T-cell (primary cell): Measurements from ENCODE around the gene PNRC2. TPM values are rescaled to one million over a fixed set of nuclear protein-coding genes. Genes with fewer than 3 reads are reported as not detected.

ENCODE experiments used
- ATAC-seq, 4 experiments: fragments of 200-7000 bp in 3 of 4; fragments of 150-1000 bp in 1 of 4; cut with Tn5 transposase; replicated peaks in 1 of 4; 1 replicate in 3 of 4; 2 replicates in 1 of 4; pipeline ENCODE4 v1.10.0; 2021; ENCODE audit warnings: moderate library complexity in 3 of 4, mild to moderate bottlenecking in 2 of 4, moderate number of reproducible peaks in 1 of 4
- CTCF ChIA-PET, 2 donors: fragments of 300-600 bp; sonication (Branson Sonifier 250); formaldehyde crosslinking; loops; one replicate each; lab custom pipeline; 2022; ENCODE audit warnings: antibody characterized with exemption in 2 of 2; lab: Charles Lee
- POLR2A ChIA-PET, 2 donors: fragments of 300-600 bp; sonication (Branson Sonifier 250); formaldehyde crosslinking; loops; one replicate each; lab custom pipeline; 2022; ENCODE audit warnings: antibody characterized with exemption in 2 of 2; lab: Charles Lee
- DNase-seq, 35 experiments: peaks; one replicate each; pipeline versions ENCODE4 v3.0.0 to v3.0.0-alpha.2; 2013 to 2023
- H3K27ac ChIP-seq: one replicate; pipeline ENCODE4 v1.5.1; 2013; ENCODE audit warnings: low read length
- H3K27me3 ChIP-seq, 2 experiments: replicated peaks in 1 of 2; 1 replicate in 1 of 2; 2 replicates in 1 of 2; pipeline versions ENCODE4 v1.6.1 to v1.7.0; 2013; ENCODE audit warnings: low read length in 1 of 2, mixed read lengths in 1 of 2; ENCODE audit not compliant: control insufficient read depth in 2 of 2, insufficient read depth in 2 of 2; ENCODE audit errors: extremely low read depth in 1 of 2
- H3K36me3 ChIP-seq, 2 donors: 1 replicate in 1 of 2; 2 replicates in 1 of 2; pipeline versions ENCODE4 v1.6.1 to v1.7.0; 2013; ENCODE audit warnings: low read length in 1 of 2; ENCODE audit not compliant: control insufficient read depth in 2 of 2, insufficient read depth in 1 of 2; ENCODE audit errors: extremely low read depth in 1 of 2
- H3K4me1 ChIP-seq, 2 experiments: 1 replicate in 1 of 2; 2 replicates in 1 of 2; pipeline versions ENCODE4 v1.6.1 to v1.7.0; 2013; ENCODE audit warnings: low read length in 2 of 2, mixed read lengths in 1 of 2; ENCODE audit not compliant: insufficient read depth in 2 of 2, control insufficient read depth in 1 of 2; ENCODE audit errors: extremely low read depth in 1 of 2
- H3K4me3 ChIP-seq, 2 donors: 1 replicate in 1 of 2; 2 replicates in 1 of 2; pipeline versions ENCODE4 v1.5.1 to v1.7.0; 2013; ENCODE audit warnings: mild to moderate bottlenecking in 2 of 2, low read length in 1 of 2, moderate library complexity in 1 of 2; ENCODE audit not compliant: control insufficient read depth in 1 of 2; ENCODE audit errors: extremely low read depth in 1 of 2
- H3K9me3 ChIP-seq: 2 replicates; pipeline ENCODE4 v1.7.0; 2013
- H3K27ac Mint-ChIP-seq, 2 donors: one replicate each; pipeline ENCODE4 v1.8.0; 2020 to 2021; ENCODE audit warnings: mild to moderate bottlenecking in 2 of 2, mixed read lengths in 2 of 2
- H3K27me3 Mint-ChIP-seq, 2 donors: one replicate each; pipeline ENCODE4 v1.8.0; 2021 to 2022; ENCODE audit warnings: mixed read lengths in 2 of 2
- H3K36me3 Mint-ChIP-seq: one replicate; pipeline ENCODE4 v1.8.0; 2021; ENCODE audit warnings: mixed read lengths
- H3K4me1 Mint-ChIP-seq, 3 donors: one replicate each; pipeline ENCODE4 v1.8.0; 2020 to 2022; ENCODE audit warnings: mixed read lengths in 3 of 3, mild to moderate bottlenecking in 1 of 3
- H3K4me3 Mint-ChIP-seq, 3 donors: one replicate each; pipeline ENCODE4 v1.8.0; 2020 to 2022; ENCODE audit warnings: mild to moderate bottlenecking in 3 of 3, mixed read lengths in 3 of 3, moderate library complexity in 3 of 3
- H3K9me3 Mint-ChIP-seq, 3 donors: one replicate each; pipeline ENCODE4 v1.8.0; 2020 to 2022; ENCODE audit warnings: mixed read lengths in 3 of 3
- WGBS: methylation state at CpG from one replicate; pipeline ENCODE4 v1.1.5; 2013; ENCODE audit warnings: missing lambda C conversion rate; ENCODE audit not compliant: insufficient coverage; 5-methylcytosine and 5-hydroxymethylcytosine counted together
- total RNA-seq, 35 experiments: library from RNA in 6 of 35; stranded (reverse) in 6 of 35; fragments of 120-200 nt in 1 of 35; gene quantifications; one replicate each; pipeline versions ENCODE4 v1.2.1 to v1.2.4 and lab custom pipeline; 2013 to 2026

PNRC2 gene
- total RNA-seq, 5 donors from 2014 or later (not counting 1 experiment from before 2014, with no cell fraction given), result 135 to 159 (median 139) TPM

GRCh38 chr1:23995431-23995837, 35.8 kb downstream of the PNRC2 start:
- Histone ChIP-seq H3K27ac (no peak overlapping the region), H3K36me3 (no peaks in the 10 kb centered on the region), H3K9me3 (no peaks in the 10 kb centered on the region), H3K4me3 (no peak overlapping the region), H3K4me1 (no peaks in the 10 kb centered on the region), H3K27me3 (no peaks in the 10 kb centered on the region)
- no peak for ATAC-seq
- CTCF ChIA-PET, result no interaction called here
- WGBS, result 28% methylated on average over 3 of the region's 13 CpGs
- POLR2A ChIA-PET, result no interaction called here
- no peak for DNase-seq
- H3K27me3 Mint-ChIP-seq, result no peaks in the 10 kb centered on the region
- peaks cover 0 to 3% (median 0%) of the 10 kb centered on the region in 3 donors for H3K4me1 Mint-ChIP-seq
- no peak overlapping the region for H3K27ac Mint-ChIP-seq
- no peaks in the 10 kb centered on the region for H3K36me3 Mint-ChIP-seq
- H3K9me3 Mint-ChIP-seq, result no peaks in the 10 kb centered on the region
- no peak overlapping the region for H3K4me3 Mint-ChIP-seq

- H3K9me3 Mint-ChIP-seq, result no peaks in the 10 kb centered on the region
- POLR2A ChIA-PET, result no interaction called here
- CTCF ChIA-PET, result interaction anchor here in 1 of 2 donors (0.6 kb wide), 1 partner anchor 412 kb away, joined by 12 read pairs; no protein-coding TSS in a partner anchor
- no peak overlapping the region for H3K4me3 ChIP-seq
- no peaks in the 10 kb centered on the region for H3K4me1 ChIP-seq
- H3K27ac Mint-ChIP-seq, result no peak overlapping the region
- H3K27me3 Mint-ChIP-seq, result no peaks in the 10 kb centered on the region
- 92% methylated on average over 4 of the region's 10 CpGs for WGBS
- no peak overlapping the region for H3K27ac ChIP-seq
- H3K4me3 Mint-ChIP-seq, result no peak overlapping the region
- no peaks in the 10 kb centered on the region for H3K9me3 ChIP-seq
- H3K36me3 Mint-ChIP-seq, result no peaks in the 10 kb centered on the region
- no peak for ATAC-seq
- H3K27me3 ChIP-seq, result no peaks in the 10 kb centered on the region
- no peak for DNase-seq
- H3K36me3 ChIP-seq, result no peaks in the 10 kb centered on the region
- peaks cover 0 to 3% (median 0%) of the 10 kb centered on the region in 3 donors for H3K4me1 Mint-ChIP-seq
Measured at GRCh38 chr1:23996700-23997229, 37.1 kb downstream of the PNRC2 start.

- no peaks in the 10 kb centered on the region for H3K27me3 ChIP-seq
- peaks cover 0 to 3% (median 0%) of the 10 kb centered on the region in 3 donors for H3K4me1 Mint-ChIP-seq
- H3K36me3 ChIP-seq, result no peaks in the 10 kb centered on the region
- H3K27ac Mint-ChIP-seq, result no peak overlapping the region
- H3K4me3 ChIP-seq, result no peak overlapping the region
- H3K9me3 ChIP-seq, result no peaks in the 10 kb centered on the region
- H3K36me3 Mint-ChIP-seq, result no peaks in the 10 kb centered on the region
- no peak for DNase-seq
- no peaks in the 10 kb centered on the region for H3K9me3 Mint-ChIP-seq
- no peaks in the 10 kb centered on the region for H3K4me1 ChIP-seq
- ChIA-PET CTCF (no interaction called here), POLR2A (no interaction called here)
- WGBS, result no CpG with 5 or more reads among the region's 1 CpG
- ATAC-seq, result no peak
- H3K27ac ChIP-seq, result no peak overlapping the region
- H3K4me3 Mint-ChIP-seq, result no peak overlapping the region
- H3K27me3 Mint-ChIP-seq, result no peaks in the 10 kb centered on the region
Measured at GRCh38 chr1:23997812-23998211, 38.2 kb downstream of the PNRC2 start.

- H3K36me3 Mint-ChIP-seq, result no peaks in the 10 kb centered on the region
- Histone ChIP-seq H3K4me1 (no peaks in the 10 kb centered on the region), H3K36me3 (no peaks in the 10 kb centered on the region), H3K27ac (no peak overlapping the region), H3K4me3 (no peak overlapping the region), H3K27me3 (no peaks in the 10 kb centered on the region), H3K9me3 (no peaks in the 10 kb centered on the region)
- CTCF ChIA-PET, result no interaction called here
- WGBS, result no CpG with 5 or more reads among the region's 3 CpGs
- DNase-seq, result no peak
- POLR2A ChIA-PET, result no interaction called here
- H3K4me1 Mint-ChIP-seq, result peaks cover 0 to 5% (median 3%) of the 10 kb centered on the region in 3 donors
- no peak overlapping the region for H3K4me3 Mint-ChIP-seq
- peaks cover 0 to 5% of the 10 kb centered on the region in 2 donors for H3K27me3 Mint-ChIP-seq
- H3K27ac Mint-ChIP-seq, result no peak overlapping the region
- no peak for ATAC-seq
- H3K9me3 Mint-ChIP-seq, result no peaks in the 10 kb centered on the region
Measured at GRCh38 chr1:23999156-23999671, 39.6 kb downstream of the PNRC2 start.

GRCh38 chr1:24002695-24003094, 43.1 kb downstream of the PNRC2 start:
- peaks cover 4 to 11% of the 10 kb centered on the region in 2 donors for H3K27me3 Mint-ChIP-seq
- no peak overlapping the region for H3K27ac Mint-ChIP-seq
- H3K27me3 ChIP-seq, result no peaks in the 10 kb centered on the region
- no peaks in the 10 kb centered on the region for H3K36me3 ChIP-seq
- WGBS, result no CpG with 5 or more reads among the region's 2 CpGs
- H3K9me3 Mint-ChIP-seq, result no peaks in the 10 kb centered on the region
- H3K27ac ChIP-seq, result no peak overlapping the region
- ATAC-seq (no peak), DNase-seq (no peak)
- no peaks in the 10 kb centered on the region for H3K36me3 Mint-ChIP-seq
- H3K4me1 Mint-ChIP-seq, result peaks cover 0 to 5% (median 0%) of the 10 kb centered on the region in 3 donors
- no peaks in the 10 kb centered on the region for H3K4me1 ChIP-seq
- no peak overlapping the region for H3K4me3 ChIP-seq
- no peak overlapping the region for H3K4me3 Mint-ChIP-seq
- no peaks in the 10 kb centered on the region for H3K9me3 ChIP-seq
- ChIA-PET POLR2A (interaction anchor here in 1 of 2 donors (0.5 kb wide), 1 partner anchor 24 kb away, joined by 6 read pairs; no protein-coding TSS in a partner anchor), CTCF (no interaction called here)

GRCh38 chr1:24003331-24003972, 43.8 kb downstream of the PNRC2 start:
- no peaks in the 10 kb centered on the region for H3K4me1 ChIP-seq
- DNase-seq, result no peak
- H3K9me3 ChIP-seq, result no peaks in the 10 kb centered on the region
- no peaks in the 10 kb centered on the region for H3K9me3 Mint-ChIP-seq
- no peaks in the 10 kb centered on the region for H3K36me3 Mint-ChIP-seq
- H3K36me3 ChIP-seq, result no peaks in the 10 kb centered on the region
- H3K4me3 Mint-ChIP-seq, result no peak overlapping the region
- ChIA-PET POLR2A (no interaction called here), CTCF (interaction anchor here in 1 of 2 donors (0.6 kb wide), 1 partner anchor 16 kb away, joined by 3 read pairs; no protein-coding TSS in a partner anchor)
- H3K27me3 ChIP-seq, result no peaks in the 10 kb centered on the region
- no peak for ATAC-seq
- H3K4me1 Mint-ChIP-seq, result peaks cover 0 to 5% (median 0%) of the 10 kb centered on the region in 3 donors
- no peak overlapping the region for H3K4me3 ChIP-seq
- 58% methylated on average over 3 of the region's 4 CpGs for WGBS
- H3K27ac Mint-ChIP-seq, result no peak overlapping the region
- H3K27me3 Mint-ChIP-seq, result peaks cover 4 to 11% of the 10 kb centered on the region in 2 donors
- no peak overlapping the region for H3K27ac ChIP-seq
